Activated naive CD4-positive, alpha-beta T cell treated with anti-CD3 and anti-CD28 coated beads for 36 hours (primary cell): ENCODE data around the gene YIF1A. TPM values are rescaled to one million over a fixed set of nuclear protein-coding genes. Genes with fewer than 3 reads are reported as not detected.
A peak's percentile ranks its signal among the peaks of the same experiment; 100 is the strongest.

Experiments used
- CTCF ChIA-PET: fragments of 350-600 bp; sonication (Branson Sonifier 250); formaldehyde crosslinking; loops from one replicate; lab custom pipeline; 2021; ENCODE audit warnings: antibody characterized with exemption; lab: Charles Lee
- DNase-seq: peaks from one replicate; pipeline ENCODE4 v3.0.0-alpha.2; 2020
- H3K27ac Mint-ChIP-seq: one replicate; pipeline ENCODE4 v1.8.0; 2021; ENCODE audit warnings: mild to moderate bottlenecking, mixed read lengths
- H3K27me3 Mint-ChIP-seq: one replicate; pipeline ENCODE4 v1.8.0; 2021; ENCODE audit warnings: low read depth, mixed read lengths
- H3K36me3 Mint-ChIP-seq: one replicate; pipeline ENCODE4 v1.8.0; 2021; ENCODE audit warnings: low read depth, mixed read lengths
- H3K4me1 Mint-ChIP-seq: one replicate; pipeline ENCODE4 v1.8.0; 2021; ENCODE audit warnings: low read depth, mixed read lengths
- H3K4me3 Mint-ChIP-seq: one replicate; pipeline ENCODE4 v1.8.0; 2021; ENCODE audit warnings: mild to moderate bottlenecking, moderate library complexity, mixed read lengths
- H3K9me3 Mint-ChIP-seq: one replicate; pipeline ENCODE4 v1.8.0; 2021; ENCODE audit warnings: mixed read lengths
- intact Hi-C: fragments of 100-400 bp; cut with micrococcal nuclease; formaldehyde crosslinking; loops from one replicate; pipeline ENCODE4 v1.15.1; 2023
- total RNA-seq, 2 experiments: library from RNA; stranded (reverse); gene quantifications; one replicate each; pipeline ENCODE4 v1.2.3, GENCODE V29; 2021

YIF1A gene
- total RNA-seq, 2 experiments from 2014 or later: 45.9 to 49.7 TPM

- Mint-ChIP-seq H3K9me3 (no peaks in the 10 kb centered on the region), H3K27ac (peak overlapping the region; percentile 95), H3K4me1 (peaks cover 26% of the 10 kb centered on the region), H3K27me3 (no peaks in the 10 kb centered on the region), H3K4me3 (peak overlapping the region; percentile 95), H3K36me3 (peaks cover 23% of the 10 kb centered on the region)
- DNase-seq: peak; percentile 28
- CTCF ChIA-PET: interaction anchor here (1.2 kb wide), 1 partner anchor 47 kb away, joined by 3 read pairs; no protein-coding TSS in a partner anchor
- intact Hi-C loops: loop anchor here (1.0 to 5.0 kb wide), 9 partner anchors 9 to 697 kb away; partner anchors contain the start of genes BANF1, C11orf68, CCDC85B and CNIH2
Measured at GRCh38 chr11:66268952-66269905, 19.7 kb downstream of the YIF1A start.

- intact Hi-C loops: loop anchor here (1.0 to 5.0 kb wide), 9 partner anchors 10 to 696 kb away; partner anchors contain the start of genes BANF1, C11orf68, CCDC85B and CNIH2
- H3K36me3 Mint-ChIP-seq: peaks cover 21% of the 10 kb centered on the region
- H3K4me1 Mint-ChIP-seq: peaks cover 26% of the 10 kb centered on the region
Measured at GRCh38 chr11:66268244-66268951, 20.5 kb downstream of the YIF1A start, which contains the start of gene RAB1B. Gene RAB1B (plus strand): TSS chr11:66268639. CDS start chr11:66268680, 41 bp downstream.

GRCh38 chr11:66267379-66268243, 21.3 kb downstream of the YIF1A start:
- CTCF ChIA-PET: interaction anchor here (1.2 kb wide), 1 partner anchor 45 kb away, joined by 3 read pairs; no protein-coding TSS in a partner anchor
- Mint-ChIP-seq H3K27ac (peak overlapping the region; percentile 95), H3K9me3 (no peaks in the 10 kb centered on the region), H3K4me1 (peaks cover 26% of the 10 kb centered on the region), H3K36me3 (peaks cover 24% of the 10 kb centered on the region), H3K27me3 (no peaks in the 10 kb centered on the region), H3K4me3 (peak overlapping the region; percentile 95)
- DNase-seq: peak; percentile 90
- intact Hi-C loops: loop anchor here (1.0 to 5.0 kb wide), 11 partner anchors 11 to 695 kb away; partner anchors contain the start of genes BANF1, C11orf68, CCDC85B and CNIH2

More at GRCh38 chr11:66268244-66268951, 20.5 kb downstream of the YIF1A start, which contains the start of gene RAB1B:
- DNase-seq: peak; percentile 100
- Mint-ChIP-seq H3K9me3 (no peaks in the 10 kb centered on the region), H3K4me3 (peak within 1 kb of the TSS; percentile 95), H3K27ac (peak within 1 kb of the TSS; percentile 95), H3K27me3 (no peaks in the 10 kb centered on the region)
- CTCF ChIA-PET: interaction anchor here (1.2 kb wide), 1 partner anchor 46 kb away, joined by 3 read pairs; no protein-coding TSS in a partner anchor

GRCh38 chr11:66267039-66267378, 21.9 kb downstream of the YIF1A start:
- H3K27ac Mint-ChIP-seq: peak overlapping the region; percentile 66
- peaks cover 26% of the 10 kb centered on the region for H3K4me1 Mint-ChIP-seq
- H3K27me3 Mint-ChIP-seq: no peaks in the 10 kb centered on the region
- DNase-seq: no peak
- H3K36me3 Mint-ChIP-seq: peaks cover 21% of the 10 kb centered on the region
- peak overlapping the region; percentile 95 for H3K4me3 Mint-ChIP-seq
- H3K9me3 Mint-ChIP-seq: no peaks in the 10 kb centered on the region
- CTCF ChIA-PET: interaction anchor here (1.1 to 1.3 kb wide), 2 partner anchors 16 to 142 kb away, joined by 3 to 4 read pairs; no protein-coding TSS in a partner anchor
- intact Hi-C loops: loop anchor here (1.0 to 5.0 kb wide), 5 partner anchors 45 to 695 kb away; partner anchors contain the start of genes C11orf68, DRAP1, FAM89B and KAT5

GRCh38 chr11:66266378-66267038, 22.4 kb downstream of the YIF1A start:
- no peak for DNase-seq
- Mint-ChIP-seq H3K27ac (no peak overlapping the region), H3K4me1 (peaks cover 26% of the 10 kb centered on the region), H3K9me3 (no peaks in the 10 kb centered on the region), H3K4me3 (peak overlapping the region; percentile 95), H3K27me3 (no peaks in the 10 kb centered on the region), H3K36me3 (peaks cover 17% of the 10 kb centered on the region)
- intact Hi-C loops: loop anchor here (1.0 to 5.0 kb wide), 5 partner anchors 44 to 694 kb away; partner anchors contain the start of genes C11orf68, DRAP1, FAM89B and KAT5
- CTCF ChIA-PET: interaction anchor here (1.1 to 1.3 kb wide), 2 partner anchors 16 to 142 kb away, joined by 3 to 4 read pairs; no protein-coding TSS in a partner anchor

- peaks cover 17% of the 10 kb centered on the region for H3K36me3 Mint-ChIP-seq
- CTCF ChIA-PET: interaction anchor here (0.6 to 1.3 kb wide), 4 partner anchors 14 to 311 kb away, joined by 3 to 4 read pairs (median 3); no protein-coding TSS in a partner anchor
Measured at GRCh38 chr11:66265531-66266377, 23.2 kb downstream of the YIF1A start.

GRCh38 chr11:66264914-66265313, 24.0 kb downstream of the YIF1A start:
- intact Hi-C loops: loop anchor here (5.0 kb wide), 3 partner anchors 348 to 693 kb away; partner anchors contain the start of genes C11orf68, DRAP1, FAM89B and KAT5
- no peak overlapping the region for H3K4me3 Mint-ChIP-seq
- no peaks in the 10 kb centered on the region for H3K9me3 Mint-ChIP-seq
- H3K36me3 Mint-ChIP-seq: peaks cover 20% of the 10 kb centered on the region
- CTCF ChIA-PET: interaction anchor here (0.6 to 1.0 kb wide), 2 partner anchors 15 to 312 kb away, joined by 3 read pairs; no protein-coding TSS in a partner anchor
- no peaks in the 10 kb centered on the region for H3K27me3 Mint-ChIP-seq
- no peak overlapping the region for H3K27ac Mint-ChIP-seq
- H3K4me1 Mint-ChIP-seq: peaks cover 21% of the 10 kb centered on the region
- DNase-seq: peak; percentile 52

More at GRCh38 chr11:66265531-66266377, 23.2 kb downstream of the YIF1A start:
- intact Hi-C loops: loop anchor here (5.0 kb wide), 3 partner anchors 348 to 693 kb away; partner anchors contain the start of genes C11orf68, DRAP1, FAM89B and KAT5
- H3K9me3 Mint-ChIP-seq: no peaks in the 10 kb centered on the region
- peaks cover 24% of the 10 kb centered on the region for H3K4me1 Mint-ChIP-seq
- no peak for DNase-seq
- no peak overlapping the region for H3K27ac Mint-ChIP-seq
- H3K27me3 Mint-ChIP-seq: no peaks in the 10 kb centered on the region
- H3K4me3 Mint-ChIP-seq: no peak overlapping the region

- H3K4me1 Mint-ChIP-seq: peaks cover 20% of the 10 kb centered on the region
- no peak overlapping the region for H3K4me3 Mint-ChIP-seq
- H3K36me3 Mint-ChIP-seq: peaks cover 22% of the 10 kb centered on the region
- no peak overlapping the region for H3K27ac Mint-ChIP-seq
- no peaks in the 10 kb centered on the region for H3K27me3 Mint-ChIP-seq
- intact Hi-C loops: no loop called here
- CTCF ChIA-PET: interaction anchor here (1.2 kb wide), 1 partner anchor 15 kb away, joined by 4 read pairs; no protein-coding TSS in a partner anchor
- H3K9me3 Mint-ChIP-seq: no peaks in the 10 kb centered on the region
- no peak for DNase-seq
Measured at GRCh38 chr11:66264383-66264782, 24.6 kb downstream of the YIF1A start.

GRCh38 chr11:66263785-66264184, 25.2 kb downstream of the YIF1A start:
- H3K4me3 Mint-ChIP-seq: no peak overlapping the region
- H3K27ac Mint-ChIP-seq: no peak overlapping the region
- DNase-seq: no peak
- H3K4me1 Mint-ChIP-seq: peaks cover 23% of the 10 kb centered on the region
- CTCF ChIA-PET: interaction anchor here (0.6 to 1.2 kb wide), 2 partner anchors 16 to 46 kb away, joined by 3 to 4 read pairs; no protein-coding TSS in a partner anchor
- no peaks in the 10 kb centered on the region for H3K27me3 Mint-ChIP-seq
- H3K36me3 Mint-ChIP-seq: peaks cover 24% of the 10 kb centered on the region
- no peaks in the 10 kb centered on the region for H3K9me3 Mint-ChIP-seq
- intact Hi-C loops: no loop called here
